H1 (cell line): Measurements from ENCODE around the gene ST6GALNAC3. TPM values are rescaled to one million over a fixed set of nuclear protein-coding genes. Genes with fewer than 3 reads are reported as not detected.

ENCODE experiments used
- CTCF ChIA-PET: fragments of 300-600 bp; sonication (Branson Sonifier 250); formaldehyde crosslinking; loops from one replicate; lab custom pipeline; 2021; ENCODE audit not compliant: partially characterized antibody; lab: Charles Lee
- POLR2A ChIA-PET: fragments of 300-600 bp; sonication (Branson Sonifier 250); formaldehyde crosslinking; loops from one replicate; lab custom pipeline; 2021; ENCODE audit warnings: inconsistent platforms; ENCODE audit not compliant: partially characterized antibody; lab: Charles Lee
- DNase-seq, 2 experiments: peaks; one replicate each; pipeline versions ENCODE4 v3.0.0 to v3.0.0-alpha.2; 2010 to 2022; ENCODE audit warnings: low spot score in 2 of 2, low read depth in 1 of 2, mixed read lengths in 1 of 2
- FAIRE-seq: peaks from 2 replicates; lab custom pipeline; 2011; peaks lifted over from hg19 to GRCh38; lab: Jason Lieb, UNC
- H2AFZ ChIP-seq: 2 replicates; pipeline ENCODE4 v1.8.1; 2012; ENCODE audit warnings: low read length, inconsistent platforms
- H2AK5ac ChIP-seq: 2 replicates; pipeline ENCODE4 v1.6.1; 2013; ENCODE audit warnings: low read depth, low read length
- H2BK120ac ChIP-seq: replicated peaks from 2 replicates; pipeline ENCODE3; 2013; ENCODE audit warnings: low read depth, low read length, inconsistent platforms
- H2BK12ac ChIP-seq: 2 replicates; pipeline ENCODE4 v1.6.1; 2013; ENCODE audit warnings: low read depth, low read length
- H2BK15ac ChIP-seq: 2 replicates; pipeline ENCODE4 v1.6.1; 2013; ENCODE audit warnings: low read length
- H2BK20ac ChIP-seq: 2 replicates; pipeline ENCODE4 v1.6.1; 2013; ENCODE audit warnings: low read length
- H2BK5ac ChIP-seq: 2 replicates; pipeline ENCODE4 v1.6.1; 2013; ENCODE audit warnings: low read depth, low read length
- H3K14ac ChIP-seq: 2 replicates; pipeline ENCODE4 v1.6.1; 2013; ENCODE audit warnings: inconsistent platforms; ENCODE audit not compliant: insufficient read length
- H3K18ac ChIP-seq: 2 replicates; pipeline ENCODE4 v1.6.1; 2013; ENCODE audit warnings: low read length; ENCODE audit errors: extremely low read depth
- H3K23ac ChIP-seq: 2 replicates; pipeline ENCODE4 v1.6.1; 2013; ENCODE audit warnings: inconsistent platforms; ENCODE audit not compliant: insufficient read length
- H3K23me2 ChIP-seq: 2 replicates; pipeline ENCODE4 v1.6.1; 2013; ENCODE audit warnings: low read depth, low read length
- H3K27ac ChIP-seq: 2 replicates; pipeline ENCODE4 v1.6.1; 2011; ENCODE audit warnings: low read depth, low read length, inconsistent platforms
- H3K27me3 ChIP-seq, 4 experiments: replicated peaks in 1 of 4; 1 replicate in 1 of 4; 2 replicates in 3 of 4; pipeline versions ENCODE4 v1.6.1 to v1.8.1; 2011 to 2013; ENCODE audit warnings: low read length in 3 of 4, mild to moderate bottlenecking in 3 of 4, inconsistent platforms in 2 of 4, mixed read lengths in 2 of 4, moderate library complexity in 1 of 4; ENCODE audit not compliant: control insufficient read depth in 3 of 4, insufficient read depth in 3 of 4; ENCODE audit errors: extremely low read depth in 1 of 4
- H3K36me3 ChIP-seq, 4 experiments: 2 replicates each; pipeline versions ENCODE4 v1.6.1 to v1.8.1; 2011 to 2013; ENCODE audit warnings: mild to moderate bottlenecking in 4 of 4, low read length in 3 of 4, moderate library complexity in 2 of 4, control low read depth in 1 of 4, inconsistent platforms in 1 of 4; ENCODE audit not compliant: insufficient read depth in 4 of 4, control insufficient read depth in 2 of 4
- H3K4ac ChIP-seq: replicated peaks from 2 replicates; pipeline ENCODE3; 2013; ENCODE audit warnings: low read length, low read depth, mixed read lengths, inconsistent platforms; ENCODE audit not compliant: insufficient read length
- H3K4me1 ChIP-seq, 4 experiments: replicated peaks in 1 of 4; 1 replicate in 1 of 4; 2 replicates in 3 of 4; pipeline versions ENCODE4 v1.6.1 to v1.8.1; 2011 to 2013; ENCODE audit warnings: low read length in 3 of 4, inconsistent platforms in 2 of 4, mixed read lengths in 1 of 4; ENCODE audit not compliant: insufficient read depth in 4 of 4, control insufficient read depth in 3 of 4
- H3K4me2 ChIP-seq, 2 experiments: 2 replicates each; pipeline versions ENCODE4 v1.6.1 to v1.8.1; 2011 to 2013; ENCODE audit warnings: low read depth in 2 of 2, low read length in 2 of 2, control low read depth in 1 of 2, inconsistent platforms in 1 of 2, mild to moderate bottlenecking in 1 of 2; ENCODE audit not compliant: insufficient read depth in 1 of 2
- H3K4me3 ChIP-seq, 4 experiments: fragments of 200-600, 300-600 bp in 1 of 4; sonication (generic), shearing (Covaris generic), sonication (Bioruptor Twin) in 1 of 4; 2 replicates each; pipeline versions ENCODE4 v1.5.1 to v1.8.1; 2011 to 2016; ENCODE audit warnings: low read length in 4 of 4, low read depth in 3 of 4, control low read depth in 2 of 4, inconsistent platforms in 2 of 4, mild to moderate bottlenecking in 2 of 4, mixed read lengths in 1 of 4, moderate library complexity in 1 of 4; ENCODE audit not compliant: insufficient read depth in 2 of 4; ENCODE audit errors: extremely low read depth in 1 of 4
- H3K56ac ChIP-seq: replicated peaks from 2 replicates; pipeline ENCODE3; 2013; ENCODE audit warnings: low read depth, mild to moderate bottlenecking, mixed read lengths, low read length, inconsistent platforms; ENCODE audit not compliant: insufficient read length
- H3K79me1 ChIP-seq: 2 replicates; pipeline ENCODE4 v1.6.1; 2013; ENCODE audit warnings: low read depth, low read length, control low read depth
- H3K79me2 ChIP-seq, 2 experiments: 2 replicates each; pipeline versions ENCODE4 v1.6.1 to v1.8.1; 2012 to 2013; ENCODE audit warnings: low read length in 2 of 2, mild to moderate bottlenecking in 2 of 2, inconsistent platforms in 1 of 2; ENCODE audit not compliant: insufficient read depth in 2 of 2, control insufficient read depth in 1 of 2
- H3K9ac ChIP-seq, 4 experiments: replicated peaks in 1 of 4; 1 replicate in 1 of 4; 2 replicates in 3 of 4; pipeline versions ENCODE4 v1.6.1 to v1.8.1; 2011 to 2013; ENCODE audit warnings: low read depth in 3 of 4, low read length in 3 of 4, control low read depth in 2 of 4, mild to moderate bottlenecking in 2 of 4, moderate library complexity in 2 of 4, inconsistent platforms in 1 of 4; ENCODE audit errors: extremely low read depth in 1 of 4
- H3K9me3 ChIP-seq, 2 experiments: 2 replicates each; pipeline versions ENCODE4 v1.6.1 to v1.8.1; 2012 to 2013; ENCODE audit warnings: mild to moderate bottlenecking in 2 of 2, moderate library complexity in 2 of 2, control low read depth in 1 of 2, inconsistent platforms in 1 of 2, low read depth in 1 of 2, low read length in 1 of 2, mixed read lengths in 1 of 2; ENCODE audit not compliant: insufficient read depth in 2 of 2
- H4K20me1 ChIP-seq, 2 experiments: replicated peaks in 1 of 2; 2 replicates each; pipeline versions ENCODE3 to v1.8.1; 2011 to 2013; ENCODE audit warnings: inconsistent platforms in 2 of 2, low read length in 2 of 2, mild to moderate bottlenecking in 1 of 2; ENCODE audit not compliant: insufficient read depth in 2 of 2, control insufficient read depth in 1 of 2
- H4K5ac ChIP-seq: 2 replicates; pipeline ENCODE4 v1.6.1; 2013; ENCODE audit warnings: low read length, low read depth, mixed read lengths, inconsistent platforms; ENCODE audit not compliant: insufficient read length
- H4K8ac ChIP-seq: 2 replicates; pipeline ENCODE4 v1.8.0; 2013; ENCODE audit warnings: mild to moderate bottlenecking, moderate library complexity, low read length, inconsistent platforms; ENCODE audit not compliant: insufficient read depth; ENCODE audit errors: extremely low read depth
- H4K91ac ChIP-seq: replicated peaks from 2 replicates; pipeline ENCODE3; 2013; ENCODE audit warnings: low read length, mixed read lengths, inconsistent platforms; ENCODE audit not compliant: insufficient read length
- CTBP2 ChIP-seq: IDR thresholded peaks from 2 replicates; pipeline ENCODE4 v1.7.0; 2011; ENCODE audit warnings: borderline replicate concordance, mild to moderate bottlenecking, moderate library complexity, mixed read lengths, low read length; ENCODE audit not compliant: insufficient read depth, insufficient read length
- EGR1 ChIP-seq: IDR thresholded peaks from 2 replicates; pipeline ENCODE4 v1.6.1; 2011; ENCODE audit warnings: low read depth, low read length, borderline replicate concordance
- GABPA ChIP-seq: IDR thresholded peaks from 2 replicates; pipeline ENCODE4 v1.6.1; 2011; ENCODE audit warnings: mild to moderate bottlenecking, low read length, moderate library complexity, borderline replicate concordance; ENCODE audit not compliant: insufficient read depth
- SUZ12 ChIP-seq: fragments of 200-600 bp; sonication (generic); IDR thresholded peaks from 2 replicates; pipeline ENCODE4 v1.6.1; 2012; ENCODE audit warnings: mild to moderate bottlenecking, inconsistent platforms, low read length, moderate library complexity, mixed read lengths
- WGBS, 2 experiments: shearing (Covaris generic) in 1 of 2; methylation state at CpG; one replicate each; pipeline versions ENCODE4 v1.1.6 to v1.1.7; 2013 to 2015; ENCODE audit warnings: low lambda C conversion rate in 2 of 2, mixed read lengths in 2 of 2, inconsistent platforms in 1 of 2, low coverage in 1 of 2, missing lambda C conversion rate in 1 of 2; ENCODE audit not compliant: insufficient replicate concordance in 2 of 2, insufficient coverage in 1 of 2, insufficient read length in 1 of 2; ENCODE audit errors: extremely low coverage in 1 of 2, missing lambda C conversion rate in 1 of 2; 5-methylcytosine and 5-hydroxymethylcytosine counted together
- polyA plus RNA-seq, 7 experiments: library from polyadenylated mRNA; depleted of rRNA in 3 of 7; stranded (reverse) in 5 of 7; unstranded in 2 of 7; fragments of >200 nt in 5 of 7; fragments of 200-250 nt in 2 of 7; gene quantifications; 1 replicate in 5 of 7; 2 replicates in 1 of 7; 4 replicates in 1 of 7; pipeline versions ENCODE4 v1.2.1 to v1.2.3, GENCODE V29; 2011 to 2013; ENCODE audit warnings: missing spikeins in 2 of 7, mixed read lengths in 2 of 7
- total RNA-seq: library from RNA; stranded (reverse); fragmentation: NEBNext Ultra II Directional; extraction: Animal tissue kit (Norgen Biotek cat#: 25700); gene quantifications from 2 replicates; pipeline ENCODE4 v1.2.1, GENCODE V29; 2021
- TF ChIP-seq, protein P1 (sequence below): IDR thresholded peaks from 2 replicates; pipeline ENCODE4 v1.6.1; 2011; ENCODE audit warnings: low read length, improper control_type of control experiment

The ST6GALNAC3 gene
- total and polyA plus RNA-seq, 2 of the 8 experiments (the other 6 are each of a cell fraction or from before 2014, with no cell fraction given), result 4.9 to 19.0 TPM

DNA sequence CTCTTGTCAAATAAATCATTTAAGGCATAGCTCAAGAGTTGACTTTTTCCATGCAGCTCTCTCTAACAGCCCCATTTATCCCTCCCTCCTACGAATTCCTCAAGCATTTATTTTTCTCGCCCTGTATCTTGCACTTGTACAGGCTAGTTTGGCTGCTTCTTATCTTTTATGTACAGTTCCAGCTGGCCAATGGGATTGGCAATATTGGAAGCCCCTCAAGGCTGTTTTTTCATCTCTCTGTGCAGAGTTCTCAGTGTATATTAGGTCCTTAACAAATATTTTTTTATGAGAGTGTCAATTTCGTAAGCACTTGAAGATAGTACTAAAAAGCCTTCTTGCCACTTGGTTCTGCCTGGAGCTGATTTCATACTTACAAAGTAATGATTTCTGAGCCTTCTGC, 356.0 kb downstream of the ST6GALNAC3 start:
- Histone ChIP-seq H2BK15ac (no peak overlapping the region), H2BK20ac (no peak overlapping the region), H3K56ac (no peak overlapping the region), H3K14ac (no peak overlapping the region), H3K27me3 (peaks cover 0 to under 1% (median 0%) of the 10 kb centered on the region in 4 experiments; a peak in 1 of 7 replicates), H3K36me3 (no peaks in the 10 kb centered on the region), H3K79me1 (no peaks in the 10 kb centered on the region), H3K79me2 (no peaks in the 10 kb centered on the region), H3K27ac (no peak overlapping the region), H2AFZ (no peak overlapping the region), H2AK5ac (no peak overlapping the region), H4K20me1 (no peaks in the 10 kb centered on the region), H3K23me2 (no peaks in the 10 kb centered on the region), H3K4me2 (no peak overlapping the region), H2BK12ac (no peak overlapping the region), H4K8ac (no peak overlapping the region), H4K5ac (no peak overlapping the region), H3K9ac (no peak overlapping the region), H2BK120ac (no peak overlapping the region), H3K23ac (no peak overlapping the region), H3K4me3 (no peak overlapping the region), H4K91ac (no peak overlapping the region), H3K18ac (no peak overlapping the region), H3K9me3 (no peaks in the 10 kb centered on the region), H3K4me1 (no peaks in the 10 kb centered on the region), H2BK5ac (no peak overlapping the region), H3K4ac (no peak overlapping the region)
- WGBS, 2 experiments, result 95% methylated on average over 3 of the region's 3 CpGs; no CpG with 5 or more reads in 1 of the 2 experiments
- CTCF ChIA-PET, result no interaction called here
- DNase-seq (no peak), FAIRE-seq (no peak)
- POLR2A ChIA-PET, result interaction anchor here (1.4 kb wide), 1 partner anchor 76 kb away, joined by 3 read pairs; no protein-coding TSS in a partner anchor
- TF ChIP-seq EGR1 (no peak), CTBP2 (no peak), SUZ12 (no peak), GABPA (no peak)
- TF ChIP-seq, protein P1, sequence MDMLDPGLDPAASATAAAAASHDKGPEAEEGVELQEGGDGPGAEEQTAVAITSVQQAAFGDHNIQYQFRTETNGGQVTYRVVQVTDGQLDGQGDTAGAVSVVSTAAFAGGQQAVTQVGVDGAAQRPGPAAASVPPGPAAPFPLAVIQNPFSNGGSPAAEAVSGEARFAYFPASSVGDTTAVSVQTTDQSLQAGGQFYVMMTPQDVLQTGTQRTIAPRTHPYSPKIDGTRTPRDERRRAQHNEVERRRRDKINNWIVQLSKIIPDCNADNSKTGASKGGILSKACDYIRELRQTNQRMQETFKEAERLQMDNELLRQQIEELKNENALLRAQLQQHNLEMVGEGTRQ, result no peak
